GM12801 (cell line): ENCODE data around the gene TSPAN3.

Experiments
- CTCF ChIP-seq: IDR thresholded peaks from one replicate; pipeline ENCODE4 v1.5.1; 2011; ENCODE audit warnings: control low read depth; ENCODE audit not compliant: insufficient read length; ENCODE audit errors: extremely low read depth

The TSPAN3 gene

GRCh38 chr15:77063249-77063648, 7.7 kb downstream of the TSPAN3 start:
- TF ChIP-seq CTCF: no peak

- no peak for TF ChIP-seq CTCF
Observed at GRCh38 chr15:77060546-77060945, 10.4 kb downstream of the TSPAN3 start.

DNA sequence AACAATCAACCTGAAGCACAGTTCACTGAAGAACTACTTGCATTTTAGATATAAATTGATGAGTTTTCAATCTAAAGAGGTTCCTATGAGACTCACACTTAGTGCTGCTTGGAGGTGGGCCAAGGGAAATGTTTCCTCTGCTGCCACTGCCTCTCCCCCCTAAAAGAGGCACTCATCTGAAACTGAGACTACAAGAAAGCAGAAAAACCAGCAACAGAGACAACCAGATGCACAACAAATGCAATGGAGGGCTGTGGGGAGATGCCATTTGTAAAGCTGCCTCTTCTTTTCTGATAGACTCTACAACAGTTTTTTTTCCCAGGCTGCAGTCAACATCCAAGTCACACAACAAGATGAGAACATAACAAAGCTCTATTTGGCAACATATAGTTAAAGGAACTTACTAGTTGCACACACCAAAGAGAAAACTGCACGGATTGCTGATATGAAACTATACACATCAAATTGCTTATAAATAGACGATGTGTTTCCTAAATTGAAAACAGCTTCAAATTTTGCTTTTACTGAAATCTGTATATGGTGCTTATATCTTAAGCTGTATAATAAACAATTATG, 11.0 kb downstream of the TSPAN3 start:
- TF ChIP-seq CTCF: no peak

DNA sequence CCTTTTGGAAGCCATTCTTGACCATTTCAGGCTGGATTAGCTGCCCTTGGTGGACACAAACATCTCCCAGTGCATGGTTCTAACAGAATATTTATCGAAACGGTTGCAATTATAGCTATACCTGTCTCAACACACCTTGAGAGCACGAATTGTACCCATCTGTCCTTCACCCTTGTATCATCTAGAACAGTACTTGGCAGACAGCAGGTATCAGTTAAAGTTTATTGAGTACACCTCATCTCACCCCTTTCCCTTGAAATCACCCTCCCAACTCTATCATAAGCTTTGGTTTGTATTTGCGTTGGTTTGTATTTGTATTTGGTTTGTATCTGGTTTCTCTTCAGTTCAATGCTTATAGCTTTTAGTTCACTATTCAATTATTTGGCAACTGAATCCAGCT, 12.4 kb downstream of the TSPAN3 start:
- no peak for TF ChIP-seq CTCF

DNA sequence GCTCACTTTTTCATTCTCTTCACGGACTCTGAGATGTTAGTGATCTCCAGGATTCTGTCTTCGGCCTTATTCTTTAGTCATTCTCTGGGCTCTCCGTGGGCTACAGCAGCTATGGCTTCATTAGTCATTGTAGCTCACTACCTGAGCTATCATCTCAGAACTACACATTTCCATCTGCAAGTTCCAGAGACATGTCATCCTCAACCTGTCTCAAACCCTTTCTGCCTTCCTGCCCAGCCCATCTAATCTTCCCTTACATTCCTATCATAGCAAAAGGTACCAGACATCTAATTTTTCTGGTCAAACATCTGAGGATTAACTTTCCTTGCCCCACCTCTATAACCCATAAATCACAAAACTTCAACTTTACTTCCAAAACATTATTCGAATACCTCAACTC, 13.2 kb downstream of the TSPAN3 start:
- TF ChIP-seq CTCF: no peak

GRCh38 chr15:77057072-77057471, 13.8 kb downstream of the TSPAN3 start:
- TF ChIP-seq CTCF: no peak

GRCh38 chr15:77053709-77054108, 17.2 kb downstream of the TSPAN3 start:
- TF ChIP-seq CTCF: no peak
